LNCAP (cell line): Measurements from ENCODE around the gene CTDSPL2.
A peak's percentile ranks its signal among the peaks of the same experiment; 100 is the strongest.

Experiments
- CTCF ChIP-seq: fragments of 450-650 bp; IDR thresholded peaks from 2 replicates; pipeline ENCODE4 v1.5.1; 2017; ENCODE audit warnings: mild to moderate bottlenecking

CTDSPL2 gene

GRCh38 chr15:44426975-44427755, at the start of gene CTDSPL2:
CTDSPL2 (plus strand) TSS chr15:44427629; CDS start chr15:44459015, 31,386 bp downstream.
- TF ChIP-seq CTCF, result peak; percentile 44

GRCh38 chr15:44381236-44381635, 46.2 kb upstream of the CTDSPL2 start:
- TF ChIP-seq CTCF, result no peak

- TF ChIP-seq CTCF, result no peak
These were observed 42.0 kb upstream of the CTDSPL2 start for GRCh38 chr15:44385344-44385942.

- no peak for TF ChIP-seq CTCF
These were observed 33.4 kb upstream of the CTDSPL2 start for GRCh38 chr15:44394062-44394461.

- TF ChIP-seq CTCF, result no peak
These were observed 32.9 kb upstream of the CTDSPL2 start for GRCh38 chr15:44394562-44394961.

GRCh38 chr15:44397869-44398268, 29.6 kb upstream of the CTDSPL2 start:
- TF ChIP-seq CTCF, result no peak

GRCh38 chr15:44414001-44414400, 13.4 kb upstream of the CTDSPL2 start:
- TF ChIP-seq CTCF, result no peak
